GM23248 (cell line): ENCODE data around the gene FREM2. TPM values are rescaled to one million over a fixed set of nuclear protein-coding genes. Genes with fewer than 3 reads are reported as not detected.

Source experiments
- DNase-seq: peaks from one replicate; pipeline ENCODE4 v3.0.0-alpha.2; 2015
- H2AFZ ChIP-seq: fragments of 200-600 bp; sonication (generic); 2 replicates; pipeline ENCODE4 v1.6.1; 2016; ENCODE audit warnings: antibody characterized with exemption
- H3F3A ChIP-seq: fragments of 200-600 bp; sonication (generic); 2 replicates; pipeline ENCODE4 v1.6.1; 2016; ENCODE audit warnings: mild to moderate bottlenecking, antibody characterized with exemption, mixed run types; ENCODE audit not compliant: insufficient read depth
- H3K27ac ChIP-seq: fragments of 200-600 bp; sonication (generic); 2 replicates; pipeline ENCODE4 v1.5.1; 2016; ENCODE audit warnings: mild to moderate bottlenecking
- H3K27me3 ChIP-seq: fragments of 200-600 bp; sonication (generic); replicated peaks from 2 replicates; pipeline ENCODE4 v1.6.1; 2016; ENCODE audit warnings: mild to moderate bottlenecking; ENCODE audit not compliant: insufficient read depth
- H3K36me3 ChIP-seq: fragments of 200-600 bp; sonication (generic); 2 replicates; pipeline ENCODE4 v1.6.1; 2016; ENCODE audit warnings: low read depth, mild to moderate bottlenecking
- H3K4me1 ChIP-seq: fragments of 200-600 bp; sonication (generic); 2 replicates; pipeline ENCODE4 v1.6.1; 2016; ENCODE audit warnings: mild to moderate bottlenecking; ENCODE audit not compliant: insufficient read depth
- H3K4me2 ChIP-seq: fragments of 200-600 bp; sonication (generic); one replicate; pipeline ENCODE4 v1.6.1; 2016; ENCODE audit warnings: mild to moderate bottlenecking; ENCODE audit not compliant: unreplicated experiment
- H3K4me3 ChIP-seq: fragments of 200-600 bp; sonication (generic); 2 replicates; pipeline ENCODE4 v1.5.1; 2016; ENCODE audit warnings: mild to moderate bottlenecking
- H3K79me2 ChIP-seq: fragments of 200-600 bp; sonication (generic); 2 replicates; pipeline ENCODE4 v1.6.1; 2016; ENCODE audit warnings: mild to moderate bottlenecking; ENCODE audit not compliant: insufficient read depth
- H3K9ac ChIP-seq: fragments of 200-600 bp; sonication (generic); 2 replicates; pipeline ENCODE4 v1.6.1; 2016; ENCODE audit warnings: mild to moderate bottlenecking
- H3K9me2 ChIP-seq: fragments of 200-600 bp; sonication (generic); 2 replicates; pipeline ENCODE4 v1.6.1; 2016; ENCODE audit warnings: mixed run types, mild to moderate bottlenecking, moderate library complexity; ENCODE audit not compliant: insufficient read depth
- H3K9me3 ChIP-seq: fragments of 200-600 bp; sonication (generic); one replicate; pipeline ENCODE4 v1.6.1; 2017; ENCODE audit warnings: low read depth
- H4K20me1 ChIP-seq: fragments of 200-600 bp; sonication (generic); 2 replicates; pipeline ENCODE4 v1.6.0; 2016; ENCODE audit not compliant: insufficient read depth
- EZH2 ChIP-seq: fragments of 200-600 bp; sonication (generic); IDR thresholded peaks from 2 replicates; pipeline ENCODE4 v1.6.1; 2018; ENCODE audit warnings: antibody characterized with exemption, mild to moderate bottlenecking; ENCODE audit not compliant: insufficient read depth, poor library complexity, severe bottlenecking
- EZH2phosphoT487 ChIP-seq: fragments of 200-600 bp; sonication (generic); IDR thresholded peaks from 2 replicates; pipeline ENCODE4 v1.6.1; 2018; ENCODE audit warnings: antibody characterized with exemption, moderate library complexity, mild to moderate bottlenecking, low read depth; ENCODE audit not compliant: insufficient read depth
- WGBS, 2 experiments: methylation state at CpG; one replicate each; pipeline ENCODE4 v1.1.6; 2015 to 2017; ENCODE audit warnings: low lambda C conversion rate in 2 of 2, low coverage in 1 of 2; ENCODE audit errors: missing lambda C conversion rate in 2 of 2; 5-methylcytosine and 5-hydroxymethylcytosine counted together
- in situ Hi-C: fragments of 300-500 bp; cut with MboI; formaldehyde crosslinking; loops from 2 replicates; pipeline ENCODE4 v1.15.0; 2020
- polyA plus RNA-seq: library from polyadenylated mRNA; unstranded; fragments of >200 nt; fragmentation: Nextera tagmentation; extraction: Ambion mirVana; gene quantifications from 2 replicates; pipeline ENCODE4 v1.2.1, GENCODE V29; 2016
- total RNA-seq: library from RNA; depleted of rRNA; stranded (reverse); fragments of >200 nt; shearing (Covaris generic); gene quantifications from 2 replicates; pipeline ENCODE4 v1.2.3, GENCODE V29; 2014

FREM2 gene
- total and polyA plus RNA-seq, 2 experiments from 2014 or later, result not detected

- H3K4me2 ChIP-seq, result no peak overlapping the region
- H3F3A ChIP-seq, result no peaks in the 10 kb centered on the region
- in situ Hi-C loops, result no loop called here
- WGBS, 2 experiments, result 10 to 12% methylated on average over 5 of the region's 5 CpGs
- no peak overlapping the region for H3K4me3 ChIP-seq
- no peak for DNase-seq
- H3K9me2 ChIP-seq, result no peaks in the 10 kb centered on the region
- H2AFZ ChIP-seq, result no peak overlapping the region
- H3K27me3 ChIP-seq, result peaks cover 11% of the 10 kb centered on the region; the same call in 1 of the 2 replicates
- H3K27ac ChIP-seq, result no peak overlapping the region
- no peaks in the 10 kb centered on the region for H3K9me3 ChIP-seq
- H4K20me1 ChIP-seq, result no peaks in the 10 kb centered on the region
- H3K36me3 ChIP-seq, result no peaks in the 10 kb centered on the region
- TF ChIP-seq EZH2phosphoT487 (no peak), EZH2 (no peak)
- H3K9ac ChIP-seq, result no peak overlapping the region
- H3K4me1 ChIP-seq, result no peaks in the 10 kb centered on the region
- no peaks in the 10 kb centered on the region for H3K79me2 ChIP-seq
Measured at GRCh38 chr13:38775085-38775484, 88.2 kb downstream of the FREM2 start.

DNA sequence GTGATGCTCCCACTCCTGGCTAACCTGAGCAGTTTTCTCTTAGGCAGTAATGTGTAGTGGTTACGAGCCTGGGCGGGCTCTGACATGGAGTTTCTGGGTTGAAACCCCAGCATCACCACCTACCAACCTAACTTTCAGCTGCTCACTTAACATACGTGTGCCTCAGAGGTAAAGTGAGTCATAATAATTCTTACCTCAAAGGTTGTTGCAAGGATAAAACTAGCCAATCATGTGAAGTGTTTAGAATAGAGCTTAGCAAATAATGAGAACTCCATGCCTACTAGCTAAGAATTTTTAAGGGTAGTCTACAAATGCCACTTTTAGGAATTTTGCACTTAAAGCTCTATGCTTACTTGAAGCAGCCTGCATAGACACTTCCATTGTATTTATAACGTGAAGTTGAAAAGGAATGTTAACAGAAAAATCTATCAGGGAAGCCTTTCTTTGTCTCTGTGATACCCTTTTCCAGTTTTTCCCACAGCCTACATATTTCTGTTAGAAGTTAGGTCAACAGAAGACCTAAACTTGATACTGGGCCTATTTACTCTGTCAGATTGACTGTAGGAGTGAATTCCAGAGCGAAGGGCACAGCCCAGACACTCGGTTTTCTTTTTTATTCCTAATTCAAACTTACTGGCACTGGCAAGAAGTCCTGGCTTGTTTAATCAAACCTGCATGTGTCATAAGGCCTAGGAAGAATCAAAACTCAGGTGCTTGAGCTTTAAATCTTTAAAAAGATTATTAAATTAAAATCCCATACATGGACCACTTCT, 90.7 kb downstream of the FREM2 start:
- H3K9ac ChIP-seq, result no peak overlapping the region
- H3K27me3 ChIP-seq, result 0 out of 2 replicates have a peak, but pooled peaks cover under 1% of the 10 kb centered on the region
- no peaks in the 10 kb centered on the region for H3F3A ChIP-seq
- no peak for DNase-seq
- no peaks in the 10 kb centered on the region for H3K36me3 ChIP-seq
- no peaks in the 10 kb centered on the region for H3K79me2 ChIP-seq
- H3K9me3 ChIP-seq, result no peaks in the 10 kb centered on the region
- no peak overlapping the region for H2AFZ ChIP-seq
- 21 to 34% methylated on average over 6 of the region's 6 CpGs for WGBS, 2 experiments
- in situ Hi-C loops, result no loop called here
- no peaks in the 10 kb centered on the region for H3K9me2 ChIP-seq
- H3K4me2 ChIP-seq, result no peak overlapping the region
- H3K4me1 ChIP-seq, result no peaks in the 10 kb centered on the region
- no peaks in the 10 kb centered on the region for H4K20me1 ChIP-seq
- no peak overlapping the region for H3K4me3 ChIP-seq
- H3K27ac ChIP-seq, result no peak overlapping the region
- TF ChIP-seq EZH2 (no peak), EZH2phosphoT487 (no peak)

DNA sequence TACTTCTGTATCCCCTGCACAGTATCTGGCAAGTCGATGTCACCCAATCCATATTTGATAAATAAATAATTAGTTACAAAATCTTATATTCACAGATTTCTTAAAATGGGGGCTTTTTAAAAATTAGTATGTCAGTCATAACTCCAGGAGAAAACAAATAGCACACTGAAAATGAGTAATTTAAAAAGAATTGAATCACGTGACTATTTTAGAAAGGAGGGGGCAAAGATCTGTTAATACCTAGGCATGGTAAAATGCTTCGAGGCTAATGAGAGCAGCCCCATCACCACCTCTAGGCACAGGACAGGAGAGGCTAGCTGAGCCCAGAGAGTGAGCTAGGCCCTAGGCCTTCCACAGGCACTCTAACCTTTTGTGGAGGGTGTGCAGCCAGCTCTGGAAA, 94.7 kb downstream of the FREM2 start:
- no peaks in the 10 kb centered on the region for H3K36me3 ChIP-seq
- no peak overlapping the region for H3K27ac ChIP-seq
- H3K9me3 ChIP-seq, result no peaks in the 10 kb centered on the region
- H3F3A ChIP-seq, result no peaks in the 10 kb centered on the region
- DNase-seq, result no peak
- no peaks in the 10 kb centered on the region for H3K4me1 ChIP-seq
- no peak overlapping the region for H2AFZ ChIP-seq
- no peak overlapping the region for H3K4me2 ChIP-seq
- 31 to 39% methylated on average over 3 of the region's 3 CpGs for WGBS, 2 experiments
- no peaks in the 10 kb centered on the region for H4K20me1 ChIP-seq
- H3K27me3 ChIP-seq, result no peaks in the 10 kb centered on the region
- no peak overlapping the region for H3K9ac ChIP-seq
- in situ Hi-C loops, result no loop called here
- TF ChIP-seq EZH2phosphoT487, result no peak
- TF ChIP-seq EZH2, result no peak
- no peaks in the 10 kb centered on the region for H3K9me2 ChIP-seq
- no peaks in the 10 kb centered on the region for H3K79me2 ChIP-seq
- H3K4me3 ChIP-seq, result no peak overlapping the region

DNA sequence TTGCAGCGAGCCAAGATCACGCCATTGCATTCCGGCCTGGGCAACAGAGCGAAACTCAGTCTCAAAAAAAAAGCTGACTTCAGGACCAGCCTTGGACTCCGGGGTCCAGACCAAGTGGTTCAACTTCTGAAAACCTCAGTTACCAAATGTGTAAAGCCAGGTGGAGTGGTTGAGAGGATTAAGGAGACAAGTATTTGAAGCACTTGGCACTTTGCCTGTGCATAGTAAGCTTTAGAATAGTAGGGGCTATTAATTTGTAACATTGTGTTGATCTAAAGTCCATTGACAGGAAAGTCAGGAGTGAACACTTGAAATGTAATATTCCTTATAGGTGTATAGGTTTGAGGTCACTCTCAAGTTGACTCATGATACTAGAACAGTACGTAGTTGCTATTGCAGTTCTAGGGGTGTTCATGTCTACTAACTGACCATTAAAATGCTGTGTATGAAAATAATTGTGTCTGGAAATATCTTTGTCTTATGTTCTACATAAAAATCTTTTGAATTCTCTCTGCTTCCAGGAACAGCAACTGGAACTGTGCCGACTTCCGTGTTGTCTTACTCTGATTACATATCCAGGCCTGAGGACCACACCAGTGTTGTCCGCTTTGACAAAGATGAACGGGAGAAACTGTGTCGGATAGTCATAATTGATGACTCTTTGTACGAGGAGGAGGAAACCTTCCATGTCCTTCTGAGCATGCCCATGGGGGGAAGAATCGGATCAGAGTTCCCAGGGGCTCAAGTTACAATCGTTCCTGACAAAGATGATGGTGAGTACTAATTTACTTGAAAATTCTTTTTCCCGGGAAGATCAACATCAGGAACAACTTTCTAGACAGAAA, 97.4 kb downstream of the FREM2 start:
- H3K4me3 ChIP-seq, result no peak overlapping the region
- 53 to 56% methylated on average over 15 of the region's 15 CpGs for WGBS, 2 experiments
- no peak overlapping the region for H3K4me2 ChIP-seq
- H3K27me3 ChIP-seq, result no peaks in the 10 kb centered on the region
- in situ Hi-C loops, result no loop called here
- no peaks in the 10 kb centered on the region for H3K79me2 ChIP-seq
- H3K9ac ChIP-seq, result no peak overlapping the region
- DNase-seq, result no peak
- no peak for TF ChIP-seq EZH2
- no peak for TF ChIP-seq EZH2phosphoT487
- no peak overlapping the region for H2AFZ ChIP-seq
- H3K9me2 ChIP-seq, result no peaks in the 10 kb centered on the region
- H4K20me1 ChIP-seq, result no peaks in the 10 kb centered on the region
- no peaks in the 10 kb centered on the region for H3K9me3 ChIP-seq
- no peaks in the 10 kb centered on the region for H3F3A ChIP-seq
- H3K36me3 ChIP-seq, result no peaks in the 10 kb centered on the region
- H3K4me1 ChIP-seq, result no peaks in the 10 kb centered on the region
- H3K27ac ChIP-seq, result no peak overlapping the region
